Neutrophil (primary cell): ENCODE results near the gene FER1L5.

Source experiments
- H3K27ac ChIP-seq: fragments of 200-600 bp; sonication (generic); 2 replicates; pipeline ENCODE4 v1.5.1; 2016; ENCODE audit warnings: mild to moderate bottlenecking, moderate library complexity
- H3K27me3 ChIP-seq: fragments of 200-600 bp; sonication (generic); 2 replicates; pipeline ENCODE4 v1.6.0; 2016; ENCODE audit warnings: mild to moderate bottlenecking
- H3K36me3 ChIP-seq: fragments of 200-600 bp; sonication (generic); 2 replicates; pipeline ENCODE4 v1.5.1; 2017
- H3K4me1 ChIP-seq, 2 experiments: fragments of 200-600 bp in 1 of 2; sonication (generic) in 1 of 2; 1 replicate in 1 of 2; 2 replicates in 1 of 2; pipeline versions ENCODE4 v1.5.1 to v1.6.1; 2013 to 2016; ENCODE audit warnings: low read depth in 1 of 2, low read length in 1 of 2, mild to moderate bottlenecking in 1 of 2, moderate library complexity in 1 of 2; ENCODE audit not compliant: control insufficient read depth in 1 of 2, insufficient read depth in 1 of 2
- H3K4me3 ChIP-seq, 2 experiments: fragments of 200-600 bp in 1 of 2; sonication (generic) in 1 of 2; 1 replicate in 1 of 2; 2 replicates in 1 of 2; pipeline ENCODE4 v1.5.1; 2013 to 2016; ENCODE audit warnings: low read depth in 1 of 2, low read length in 1 of 2, mild to moderate bottlenecking in 1 of 2, moderate library complexity in 1 of 2
- H3K9me3 ChIP-seq: fragments of 200-600 bp; sonication (generic); 2 replicates; pipeline ENCODE4 v1.5.1; 2016
- TF ChIP-seq, protein P1 (sequence below): fragments of 200-600 bp; sonication (generic); IDR thresholded peaks from 2 replicates; pipeline ENCODE4 v1.5.1; 2016; ENCODE audit warnings: antibody characterized with exemption

Gene FER1L5

DNA sequence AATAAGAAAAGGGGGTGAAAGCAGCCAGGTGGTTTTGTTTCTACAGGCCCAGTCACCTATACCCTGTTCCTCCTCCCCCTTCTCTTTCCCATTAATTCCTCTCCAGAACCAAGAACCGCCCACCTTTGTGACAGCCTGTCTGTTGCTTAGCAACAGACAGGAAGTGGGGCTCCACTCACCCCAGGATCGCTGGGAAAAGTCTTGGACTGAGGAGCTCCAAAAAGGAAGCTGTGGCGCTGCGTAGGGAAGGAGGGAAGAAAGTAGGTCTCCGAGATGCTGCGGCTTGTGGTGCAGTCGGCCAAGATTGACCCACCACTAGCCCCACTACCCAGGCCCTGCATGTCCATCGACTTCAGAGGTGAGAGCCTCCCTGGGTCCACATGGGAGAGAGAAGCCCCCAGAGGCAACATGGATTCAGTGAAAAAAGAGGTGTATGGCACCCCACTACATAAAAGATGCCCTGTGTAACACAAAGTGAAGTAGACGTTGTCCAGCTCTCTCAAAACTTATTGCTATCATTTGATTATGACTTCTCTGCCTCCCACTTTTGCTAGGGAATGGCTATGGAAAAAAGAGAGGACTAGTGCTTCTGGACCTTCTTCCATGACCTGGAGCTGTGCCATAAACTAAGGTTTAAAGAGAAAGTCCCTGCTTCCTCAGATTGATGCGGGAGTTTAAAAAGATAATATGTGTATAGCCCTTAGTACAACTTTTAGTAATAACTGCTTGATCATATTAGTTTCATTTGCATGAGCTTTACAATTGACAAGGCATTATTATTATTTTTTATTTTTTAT is at the start of gene FER1L5:
Gene FER1L5, plus strand, starts transcription at position 201 of the 797 bp plus-strand sequence. Its CDS starts 73 bp downstream, at position 274.
- Histone ChIP-seq H3K27me3 (no peaks in the 10 kb centered on the region), H3K36me3 (no peaks in the 10 kb centered on the region), H3K9me3 (no peaks in the 10 kb centered on the region), H3K4me1 (peaks cover 4 to 6% of the 10 kb centered on the region in 2 experiments), H3K4me3 (no peak within 1 kb of the TSS), H3K27ac (no peak within 1 kb of the TSS)
- TF ChIP-seq, protein P1, sequence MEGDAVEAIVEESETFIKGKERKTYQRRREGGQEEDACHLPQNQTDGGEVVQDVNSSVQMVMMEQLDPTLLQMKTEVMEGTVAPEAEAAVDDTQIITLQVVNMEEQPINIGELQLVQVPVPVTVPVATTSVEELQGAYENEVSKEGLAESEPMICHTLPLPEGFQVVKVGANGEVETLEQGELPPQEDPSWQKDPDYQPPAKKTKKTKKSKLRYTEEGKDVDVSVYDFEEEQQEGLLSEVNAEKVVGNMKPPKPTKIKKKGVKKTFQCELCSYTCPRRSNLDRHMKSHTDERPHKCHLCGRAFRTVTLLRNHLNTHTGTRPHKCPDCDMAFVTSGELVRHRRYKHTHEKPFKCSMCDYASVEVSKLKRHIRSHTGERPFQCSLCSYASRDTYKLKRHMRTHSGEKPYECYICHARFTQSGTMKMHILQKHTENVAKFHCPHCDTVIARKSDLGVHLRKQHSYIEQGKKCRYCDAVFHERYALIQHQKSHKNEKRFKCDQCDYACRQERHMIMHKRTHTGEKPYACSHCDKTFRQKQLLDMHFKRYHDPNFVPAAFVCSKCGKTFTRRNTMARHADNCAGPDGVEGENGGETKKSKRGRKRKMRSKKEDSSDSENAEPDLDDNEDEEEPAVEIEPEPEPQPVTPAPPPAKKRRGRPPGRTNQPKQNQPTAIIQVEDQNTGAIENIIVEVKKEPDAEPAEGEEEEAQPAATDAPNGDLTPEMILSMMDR: no peak

DNA sequence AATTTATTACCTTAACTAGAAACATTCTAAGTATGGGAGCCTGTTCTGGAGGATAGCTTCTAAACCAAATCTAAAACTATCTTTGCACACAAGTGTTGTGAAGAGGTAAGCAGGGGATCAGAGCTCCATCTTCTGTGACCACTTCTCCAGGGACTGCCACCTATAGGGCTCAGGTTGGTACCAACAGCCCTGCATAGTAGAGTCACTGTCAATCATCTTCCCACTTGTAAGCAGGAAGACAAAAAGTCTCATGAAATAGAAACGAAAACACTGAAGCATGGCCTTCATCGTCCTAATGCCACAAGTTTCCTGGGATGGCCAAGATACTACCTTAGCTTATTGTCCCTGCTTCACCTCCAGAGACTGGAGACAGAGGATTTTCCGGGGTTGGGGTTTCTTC is 48.3 kb upstream of the FER1L5 start:
- H3K36me3 ChIP-seq: peaks cover 79% of the 10 kb centered on the region
- H3K4me3 ChIP-seq: no peak overlapping the region
- TF ChIP-seq, protein P1: no peak
- H3K9me3 ChIP-seq: no peaks in the 10 kb centered on the region
- H3K27me3 ChIP-seq: no peaks in the 10 kb centered on the region
- H3K27ac ChIP-seq: no peak overlapping the region
- no peaks in the 10 kb centered on the region for H3K4me1 ChIP-seq

DNA sequence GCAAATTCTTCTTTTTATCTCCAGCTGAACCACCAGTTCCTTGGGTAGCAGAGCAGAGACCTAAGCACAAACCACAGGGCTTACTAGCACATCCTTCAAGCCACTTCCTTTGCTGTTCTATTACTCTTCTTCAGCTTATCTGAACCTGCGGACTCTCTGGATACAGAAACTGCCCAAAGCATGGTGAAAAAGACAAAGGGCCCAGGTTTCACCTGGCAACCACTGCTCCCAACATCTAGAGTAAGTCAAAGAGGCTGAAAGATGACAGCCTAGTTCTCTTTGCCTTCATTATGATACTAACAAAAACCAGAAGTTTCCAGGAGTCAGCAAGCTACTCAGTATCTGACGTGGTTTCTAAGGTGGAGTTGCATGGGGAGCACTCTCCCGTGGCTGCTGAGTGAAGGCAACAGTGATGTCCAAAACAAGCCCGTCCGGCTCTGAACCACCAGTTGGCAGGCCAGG is 47.8 kb upstream of the FER1L5 start:
- Histone ChIP-seq H3K4me1 (no peaks in the 10 kb centered on the region), H3K36me3 (peaks cover 81% of the 10 kb centered on the region), H3K27me3 (no peaks in the 10 kb centered on the region), H3K27ac (no peak overlapping the region), H3K9me3 (no peaks in the 10 kb centered on the region), H3K4me3 (no peak overlapping the region)
- TF ChIP-seq, protein P1: no peak

DNA sequence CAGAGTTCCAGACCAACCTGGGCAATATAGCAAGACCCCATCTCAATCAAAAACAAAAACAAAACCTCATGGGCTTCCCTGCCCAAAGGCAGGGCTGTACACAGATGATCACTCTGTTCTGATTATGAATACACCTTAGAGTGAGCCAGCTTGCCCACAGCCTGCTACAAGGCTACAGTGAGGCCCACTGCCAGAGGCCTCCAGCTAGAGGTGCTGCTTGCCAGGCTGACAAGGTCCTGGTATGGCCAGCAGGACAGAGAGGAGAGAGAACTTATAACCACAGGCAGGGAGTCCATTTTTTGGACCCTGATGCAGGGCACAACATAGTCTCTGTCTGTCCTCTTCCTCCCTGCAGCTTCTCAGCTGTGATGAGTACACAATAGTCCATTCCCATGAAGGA is 46.0 kb upstream of the FER1L5 start:
- no peak overlapping the region for H3K27ac ChIP-seq
- no peak overlapping the region for H3K4me3 ChIP-seq
- H3K36me3 ChIP-seq: peaks cover 92% of the 10 kb centered on the region
- TF ChIP-seq, protein P1: no peak
- H3K4me1 ChIP-seq: no peaks in the 10 kb centered on the region
- no peaks in the 10 kb centered on the region for H3K9me3 ChIP-seq
- no peaks in the 10 kb centered on the region for H3K27me3 ChIP-seq

DNA sequence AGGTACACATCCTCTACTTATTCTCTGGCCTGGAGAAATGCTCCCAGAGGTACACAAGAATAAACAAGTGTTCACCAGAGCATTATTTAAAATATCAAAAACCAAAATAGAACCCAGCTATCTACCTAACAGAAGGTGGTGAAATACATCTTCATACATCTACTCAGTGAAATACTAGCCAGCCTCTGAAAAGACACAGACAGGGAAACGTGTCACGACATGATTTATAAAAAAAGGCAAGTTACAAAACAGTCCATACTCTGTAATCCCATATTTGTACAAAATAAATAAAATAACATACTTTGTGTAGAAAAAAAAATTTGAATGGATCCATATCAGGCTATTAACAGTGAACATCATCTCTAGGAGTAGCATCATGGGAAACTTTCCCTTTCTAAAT is 42.6 kb upstream of the FER1L5 start:
- Histone ChIP-seq H3K4me3 (no peak overlapping the region), H3K27ac (no peak overlapping the region), H3K36me3 (peaks cover 94% of the 10 kb centered on the region), H3K27me3 (no peaks in the 10 kb centered on the region), H3K4me1 (no peaks in the 10 kb centered on the region), H3K9me3 (no peaks in the 10 kb centered on the region)
- TF ChIP-seq, protein P1: no peak
